Measurements from ENCODE around the gene NR5A1.

Gene NR5A1

DNA sequence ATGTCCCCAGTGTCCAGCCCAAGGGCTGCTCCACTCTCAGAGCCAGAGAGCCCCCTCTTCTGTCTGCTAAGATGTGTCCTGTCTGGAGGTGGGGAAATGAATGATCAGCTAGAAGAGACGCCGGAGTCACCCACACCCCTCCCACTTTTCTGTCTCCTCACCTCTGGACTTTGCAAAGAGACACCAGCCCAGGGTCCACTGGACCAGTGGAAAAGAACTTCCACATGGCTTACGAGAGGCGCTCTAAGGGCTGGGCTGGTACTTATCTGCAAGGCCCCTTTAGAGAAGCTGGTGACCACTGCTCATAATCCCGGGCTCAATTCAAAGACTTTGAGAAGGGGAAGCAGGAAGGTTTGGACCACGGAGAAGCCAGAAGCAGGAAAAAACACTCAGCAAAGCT is 9.2 kb downstream of the NR5A1 start:
- no peak for DNase-seq

DNA sequence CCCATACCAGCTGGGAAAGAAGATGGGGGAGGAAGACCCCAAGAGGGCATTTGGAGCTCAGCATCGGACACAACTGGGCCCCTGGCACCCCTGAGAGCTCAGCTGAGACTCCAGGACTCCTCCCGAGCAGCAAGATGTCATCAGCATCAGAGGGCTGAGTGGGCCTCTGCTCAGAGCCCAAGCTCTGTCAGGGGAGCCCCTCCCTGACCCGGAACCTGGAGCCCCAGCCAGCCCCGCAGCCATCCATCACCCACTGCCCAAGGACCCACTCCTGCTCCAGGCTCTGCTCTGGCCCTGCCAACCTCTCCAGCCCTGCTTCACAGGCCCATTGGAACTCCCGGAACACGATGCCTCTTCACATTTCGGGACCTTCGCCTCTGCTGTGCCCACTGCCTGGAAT is 9.8 kb downstream of the NR5A1 start:
- no peak for DNase-seq

DNA sequence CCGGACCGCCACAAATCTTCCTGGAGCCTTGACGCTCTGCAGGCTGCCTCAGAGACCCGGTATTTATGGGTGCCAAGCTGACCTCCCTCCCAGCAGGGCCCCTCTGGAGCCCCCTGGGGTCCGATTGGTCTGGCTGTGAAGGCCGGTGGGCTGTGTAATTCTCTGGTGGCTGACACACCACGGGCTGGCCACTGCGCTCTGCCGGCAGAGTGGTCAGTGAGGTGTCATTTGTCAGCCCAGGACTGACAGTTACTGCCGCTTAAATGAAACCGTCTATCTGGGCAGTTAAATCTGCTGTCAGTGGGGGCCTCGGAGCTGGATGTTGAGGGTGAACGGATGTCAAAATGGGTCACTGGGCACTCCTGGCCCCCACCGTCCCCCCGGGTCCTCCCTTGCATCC is 10.7 kb downstream of the NR5A1 start:
- DNase-seq = no peak

DNA sequence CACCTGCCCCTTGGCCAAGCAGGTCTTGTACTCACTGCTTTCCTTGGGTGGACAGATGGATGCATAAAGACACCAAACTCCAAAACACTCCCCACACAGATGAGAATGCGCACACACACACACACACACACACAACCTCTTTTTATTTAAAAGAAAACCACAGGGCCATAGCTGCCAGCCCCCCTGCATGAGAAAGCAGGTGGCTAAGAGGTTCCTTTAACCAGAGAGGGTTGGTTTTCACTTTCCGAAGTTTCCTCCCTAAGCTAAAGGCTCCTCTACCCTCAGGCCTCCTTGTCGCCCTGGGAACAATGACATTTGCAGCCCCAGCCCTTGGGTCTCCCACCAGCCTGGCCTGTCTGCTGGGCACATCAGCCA is 11.1 kb downstream of the NR5A1 start:
- DNase-seq = no peak

DNA sequence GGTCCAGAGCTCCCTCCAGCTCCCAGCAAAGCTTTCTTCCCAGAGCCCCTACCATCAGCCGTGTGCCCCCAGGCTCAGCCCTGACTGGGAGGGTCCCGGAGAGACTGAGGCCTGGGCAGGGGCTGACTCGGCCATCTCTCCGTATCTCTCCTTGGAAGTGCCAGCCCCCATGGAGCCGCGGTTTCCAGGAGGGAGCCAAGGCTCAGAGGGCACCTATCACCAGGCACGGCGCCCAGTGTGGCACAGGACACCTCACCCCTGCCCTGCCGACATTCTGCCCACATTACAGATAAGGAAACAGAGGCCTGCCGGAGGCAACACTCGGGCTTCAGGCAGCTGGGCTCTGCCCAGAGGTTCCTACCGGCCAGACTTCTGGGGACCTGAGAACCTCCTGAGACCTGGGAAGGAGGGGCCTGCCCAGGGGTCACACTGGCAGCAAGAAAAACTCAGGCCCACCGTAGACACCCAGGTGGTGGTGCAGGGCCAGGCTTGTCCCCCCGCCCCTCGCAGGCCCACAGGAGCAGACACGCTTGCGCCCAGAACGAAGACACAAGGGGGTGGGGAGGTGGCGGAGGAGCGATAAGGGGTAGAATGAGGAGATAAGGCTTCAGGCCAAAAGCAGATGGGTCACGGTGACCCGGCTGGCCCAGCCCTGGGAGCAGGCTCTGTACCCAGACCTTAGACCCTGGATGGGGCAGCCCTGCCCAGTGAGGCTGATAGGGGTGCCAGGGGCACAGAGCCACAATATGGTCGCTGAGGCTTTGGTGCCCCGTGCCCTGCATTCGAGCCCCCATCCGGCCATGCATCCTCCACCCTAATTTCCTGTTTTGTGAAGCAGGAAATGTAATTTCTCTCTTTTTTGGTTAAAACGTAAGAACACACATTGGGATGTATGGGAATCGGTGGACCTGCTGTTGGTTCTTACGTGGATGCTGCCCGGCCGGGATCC is 11.8 kb downstream of the NR5A1 start:
- no peak for DNase-seq

DNA sequence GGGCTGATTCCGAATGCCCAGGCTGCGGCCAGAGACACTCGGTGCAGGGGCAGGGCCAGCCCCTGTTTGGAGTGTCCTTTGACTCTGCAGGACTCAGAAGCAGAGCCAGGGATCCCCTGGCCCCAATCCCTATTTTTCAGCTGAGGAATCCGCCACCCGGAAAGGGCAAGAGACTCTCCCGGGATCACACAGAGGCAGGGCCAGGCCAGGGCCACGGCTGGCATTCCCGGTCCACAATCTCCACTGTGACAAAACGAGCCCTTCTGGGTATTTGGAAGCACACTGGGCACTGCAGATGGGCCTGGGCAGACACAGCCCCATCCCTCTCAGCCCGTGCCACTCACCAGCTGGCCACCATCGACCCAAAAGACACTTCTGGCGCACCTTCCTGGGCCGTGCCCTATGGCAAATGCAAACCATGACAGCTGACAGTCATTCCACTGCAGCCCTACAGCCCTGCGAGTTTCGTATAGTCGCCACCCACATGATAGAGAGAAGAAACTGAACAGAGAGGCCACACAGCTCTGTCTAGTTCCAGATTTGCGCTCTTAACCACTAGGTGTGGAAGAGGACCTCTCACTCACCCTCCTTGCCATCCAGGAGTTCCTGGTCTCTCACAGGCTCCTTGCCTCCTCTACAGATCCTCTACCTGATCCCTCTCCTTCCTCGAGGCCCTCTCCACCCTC is 13.3 kb downstream of the NR5A1 start:
- no peak for DNase-seq

DNA sequence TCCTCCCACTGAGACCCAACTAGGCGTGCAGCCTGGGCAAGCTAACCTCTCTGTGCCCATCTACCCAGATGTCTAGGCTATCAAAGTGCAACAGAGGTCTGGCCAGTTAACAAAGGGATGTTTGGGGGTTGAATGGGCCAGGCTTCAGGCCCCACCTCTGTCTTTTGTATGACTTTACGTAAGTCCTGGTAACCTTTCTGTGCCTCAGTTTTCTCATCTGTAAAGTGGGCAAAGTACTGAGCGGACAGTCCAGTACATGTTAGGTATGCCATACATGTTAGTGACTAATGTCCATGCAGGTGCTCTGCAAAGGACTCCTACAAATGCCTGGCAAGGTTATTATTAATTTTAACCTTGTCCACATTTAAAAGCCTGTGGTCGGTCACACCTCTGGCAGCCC is 14.0 kb downstream of the NR5A1 start:
- no peak for DNase-seq

DNA sequence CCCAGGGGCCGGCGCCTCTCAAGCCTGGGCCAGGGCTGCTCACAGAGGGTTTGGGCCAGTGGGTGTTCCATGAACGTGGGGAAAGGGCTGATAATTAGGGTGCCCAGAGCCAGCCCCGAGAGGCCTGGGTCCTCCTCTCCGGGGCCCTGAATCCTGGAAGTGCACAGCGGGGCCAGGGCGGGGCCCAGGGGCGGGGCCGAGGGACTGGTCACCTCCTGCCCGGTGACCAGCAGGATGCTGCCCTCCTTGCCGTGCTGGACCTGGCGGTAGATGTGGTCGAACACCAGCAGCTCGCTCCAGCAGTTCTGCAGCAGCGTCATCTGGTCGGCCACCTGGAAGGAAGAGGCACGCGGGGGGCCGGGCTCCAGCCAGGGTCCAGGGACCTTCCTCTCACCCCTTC is 14.4 kb downstream of the NR5A1 start:
- no peak for DNase-seq

DNA sequence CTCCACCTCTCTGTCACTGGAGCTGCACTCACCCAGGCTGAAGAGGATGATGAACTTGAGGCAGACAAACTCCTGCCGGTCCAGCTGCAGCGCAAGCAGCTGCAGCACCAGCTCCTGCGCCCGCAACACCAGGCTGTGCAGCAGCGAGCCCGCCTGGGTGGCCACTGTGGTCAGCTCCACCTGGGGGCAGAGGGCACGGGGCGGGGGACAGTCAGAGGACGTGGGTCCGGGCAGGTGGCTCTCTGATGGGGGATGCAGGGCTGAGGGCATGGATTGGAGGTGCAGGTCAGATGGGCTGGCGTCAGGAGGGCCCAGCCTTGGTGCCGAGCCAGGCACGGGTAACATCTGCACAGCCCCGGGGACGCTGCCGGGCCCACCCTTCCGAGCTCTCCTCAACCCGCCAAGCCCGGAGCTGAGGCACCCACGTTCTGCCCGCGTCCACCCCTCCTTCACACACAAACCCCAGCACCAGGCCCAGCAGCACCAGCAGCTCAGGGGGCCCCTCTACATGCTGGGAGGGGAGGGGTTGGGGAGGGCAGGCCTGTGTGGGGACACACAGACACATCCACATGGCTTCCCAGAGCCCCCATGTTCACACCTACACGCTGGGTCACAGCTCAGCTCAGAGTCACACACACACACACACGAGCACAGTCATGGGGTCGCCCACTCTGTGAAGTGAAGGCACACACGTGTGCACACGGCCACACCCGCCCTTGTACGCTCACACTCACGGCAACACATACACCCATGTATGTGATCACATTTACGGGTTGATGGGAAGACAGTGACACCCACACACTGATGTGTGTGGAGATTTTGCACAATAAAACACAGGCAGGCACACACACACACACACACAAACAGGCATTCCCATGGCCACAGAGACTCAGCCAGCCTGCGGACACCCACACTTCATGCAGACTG is 15.9 kb downstream of the NR5A1 start:
- no peak for DNase-seq

DNA sequence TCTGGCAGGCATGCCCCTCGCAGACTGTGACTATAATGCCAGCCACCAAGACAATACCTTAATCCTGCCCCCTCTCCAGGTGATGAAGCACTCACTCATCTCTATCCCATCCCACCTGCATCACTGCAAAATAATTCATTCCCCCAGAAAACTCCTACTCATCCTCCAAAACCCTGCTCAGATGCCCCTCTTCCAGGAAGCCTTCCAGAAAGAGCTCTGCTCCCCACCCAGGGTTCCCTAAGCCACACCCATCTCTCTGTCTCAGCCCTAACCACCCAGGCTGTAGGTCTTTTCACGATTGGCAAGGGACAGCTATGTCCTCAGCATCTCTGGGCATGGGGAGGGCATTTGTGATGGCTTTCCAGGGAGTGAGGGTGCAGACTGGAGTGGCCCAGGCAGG is 17.2 kb downstream of the NR5A1 start:
- DNase-seq = no peak

DNA sequence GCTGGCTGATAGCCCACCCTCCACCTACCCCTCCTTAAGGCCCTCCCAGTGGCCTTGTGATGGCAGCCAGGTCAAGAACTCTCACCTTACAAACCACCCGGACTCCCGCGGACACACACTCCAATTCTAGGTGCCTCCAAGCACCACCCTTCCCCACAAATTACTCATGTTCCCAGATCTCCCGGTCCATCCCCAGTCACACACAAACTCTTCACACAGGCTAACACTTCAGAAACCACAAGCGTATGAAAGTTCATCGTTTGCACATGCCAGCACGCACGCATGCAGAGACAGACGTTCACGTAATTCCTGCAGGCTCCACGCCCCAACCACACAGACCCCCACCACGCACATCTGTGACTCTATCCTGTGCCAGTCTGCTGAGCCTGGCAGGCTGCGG is 18.0 kb downstream of the NR5A1 start:
- DNase-seq = no peak

DNA sequence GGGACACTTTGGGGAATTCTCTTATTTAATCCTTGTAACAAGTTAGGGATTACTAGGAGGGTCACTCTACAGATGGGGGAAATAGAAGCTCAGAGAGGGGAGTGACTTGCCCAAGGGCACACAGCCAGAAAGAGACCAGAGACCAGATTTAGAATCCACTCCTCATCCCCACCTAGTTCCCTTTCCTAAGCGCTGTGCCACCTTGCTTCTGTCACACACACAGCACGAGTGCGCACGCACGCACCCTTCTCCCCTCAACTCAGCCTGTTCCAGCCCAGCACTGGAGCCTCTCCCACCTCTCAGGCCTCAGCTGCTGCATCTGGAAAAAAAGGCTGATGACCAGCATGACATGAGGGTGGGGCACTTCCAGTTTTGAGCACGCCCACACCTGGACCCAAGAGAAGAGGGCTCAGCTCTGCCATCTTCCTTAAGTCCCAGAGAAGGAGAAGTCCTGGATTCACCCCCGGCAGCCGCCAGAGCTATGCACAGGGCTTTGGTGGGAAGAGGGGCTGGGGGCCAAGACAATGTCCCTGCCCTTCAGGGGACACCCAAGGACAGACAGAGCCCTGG is 18.5 kb downstream of the NR5A1 start:
- DNase-seq = no peak

DNA sequence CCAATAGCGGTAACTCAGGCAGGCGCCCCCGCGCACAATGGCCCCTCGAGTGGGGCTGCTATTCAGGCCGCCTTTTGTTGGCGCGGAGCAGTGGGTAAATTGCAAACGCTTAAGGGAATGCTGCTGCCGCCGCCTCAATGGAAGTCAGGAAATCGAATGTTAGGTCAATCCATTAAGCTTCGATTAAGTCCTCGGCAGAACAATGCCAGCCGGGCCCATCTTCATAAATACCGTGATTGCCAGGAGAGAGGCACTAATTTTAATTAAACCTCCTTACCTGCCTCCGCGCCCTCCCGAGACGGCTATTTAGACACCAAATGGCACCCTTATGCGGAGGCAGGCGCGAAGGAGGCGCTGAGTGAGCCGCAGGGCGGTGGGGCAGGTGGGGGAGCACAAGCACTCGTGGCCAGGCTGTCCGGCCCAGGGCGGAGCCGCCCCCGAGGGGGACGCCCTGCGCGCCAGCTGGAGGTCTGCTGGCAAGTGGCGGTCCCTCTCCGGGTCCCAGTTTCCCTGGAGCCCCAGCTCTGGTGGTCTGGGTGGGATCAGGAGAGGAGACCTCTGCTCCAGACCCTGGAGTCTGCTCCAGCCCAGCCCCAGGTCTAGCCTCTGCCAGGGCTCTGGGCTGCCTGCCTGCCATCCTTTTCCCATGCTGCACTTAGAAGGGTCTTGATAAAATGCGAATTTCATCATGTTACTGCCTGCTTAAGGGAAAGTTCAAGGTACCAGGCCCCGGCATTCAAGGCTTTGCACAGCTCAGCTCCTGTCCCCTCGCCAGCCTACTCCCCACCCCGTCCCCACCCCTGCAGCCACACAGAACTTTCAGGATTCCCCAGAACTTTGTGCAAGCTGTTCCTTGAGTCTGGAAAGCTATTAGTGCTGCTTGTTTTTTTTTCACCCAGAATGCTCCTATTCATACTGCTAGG is 19.7 kb downstream of the NR5A1 start:
- no peak for DNase-seq

DNA sequence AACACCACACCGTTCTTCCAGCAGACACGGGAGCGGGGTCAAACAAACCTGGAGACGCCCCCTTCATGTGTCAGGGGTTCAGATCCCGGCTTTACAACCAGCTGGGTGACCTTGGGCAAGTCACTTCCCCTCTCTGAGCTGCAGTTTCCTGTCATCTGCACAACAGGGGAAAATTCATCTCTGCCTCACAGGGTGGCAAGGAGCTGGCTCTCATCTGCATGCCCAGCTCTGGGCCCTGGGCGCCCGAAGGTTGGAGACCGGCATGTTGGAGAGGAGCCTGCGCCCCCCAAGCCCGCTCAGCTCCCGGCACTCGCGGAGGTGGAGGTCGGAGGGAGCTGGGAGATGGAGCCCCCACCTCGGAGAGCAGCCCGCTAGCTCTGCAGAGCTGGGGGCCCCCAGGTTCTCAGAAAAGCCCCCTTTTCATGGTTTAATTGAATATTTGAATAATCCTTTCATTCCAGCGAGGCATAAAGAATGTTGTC is 20.4 kb downstream of the NR5A1 start:
- DNase-seq = no peak

DNA sequence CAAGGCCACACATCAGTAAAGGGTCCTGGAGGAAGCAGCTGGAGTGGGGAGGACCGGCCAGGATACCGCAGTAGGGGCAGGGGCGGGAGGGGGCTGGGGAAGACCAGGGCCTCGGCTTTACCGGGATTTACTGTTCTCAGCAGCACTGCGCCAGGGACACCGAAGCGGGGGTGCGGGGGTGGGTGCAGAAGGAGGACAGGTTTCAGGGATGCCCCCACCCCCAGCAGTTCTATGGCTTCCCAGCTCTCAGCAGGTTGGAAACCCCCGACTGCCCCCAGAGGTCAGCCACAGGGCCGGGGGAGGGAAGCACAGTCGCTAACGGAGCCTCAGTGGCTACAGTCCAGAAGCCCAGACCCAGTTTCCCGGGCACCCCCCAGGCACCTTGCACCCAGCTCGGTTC is 21.3 kb downstream of the NR5A1 start:
- DNase-seq = no peak

DNA sequence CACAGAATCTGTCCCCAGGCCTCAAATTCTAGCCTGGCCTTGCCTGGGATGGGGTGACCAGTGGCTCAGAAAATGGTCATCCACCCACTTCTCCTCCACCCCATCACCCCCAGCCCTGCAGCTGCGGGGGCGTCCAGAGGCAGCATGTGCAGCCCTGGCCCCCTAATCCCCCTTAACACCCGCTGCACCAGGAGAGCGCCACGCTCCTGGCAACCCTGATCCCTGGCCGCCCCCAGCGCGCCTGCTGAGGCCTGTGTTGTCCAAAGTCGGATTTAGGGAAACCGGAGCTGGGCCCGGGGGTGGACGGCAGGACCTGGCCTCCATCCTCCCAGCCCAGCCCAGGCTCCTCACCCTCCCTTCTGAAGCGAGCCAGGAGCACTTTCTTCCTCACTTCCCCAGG is 22.0 kb downstream of the NR5A1 start:
- DNase-seq = no peak

DNA sequence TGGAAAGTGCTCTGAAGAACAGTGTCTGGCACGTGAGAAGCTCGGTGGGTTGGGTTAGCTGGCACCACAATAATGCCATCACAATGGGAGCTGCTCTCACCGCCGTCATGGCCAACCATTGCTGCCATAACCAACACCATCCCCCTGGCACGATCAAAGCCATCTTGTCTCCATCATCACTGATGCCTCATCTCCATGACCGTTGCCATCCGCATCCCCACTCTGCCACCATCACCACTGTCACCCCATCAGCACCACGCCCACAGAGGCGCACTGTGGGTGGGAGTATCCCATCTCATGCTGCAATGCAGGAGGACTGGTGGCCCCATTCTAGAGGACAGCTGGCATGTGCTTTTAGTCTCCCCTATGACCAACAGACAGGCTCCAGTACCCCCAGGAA is 23.7 kb downstream of the NR5A1 start:
- DNase-seq = no peak

DNA sequence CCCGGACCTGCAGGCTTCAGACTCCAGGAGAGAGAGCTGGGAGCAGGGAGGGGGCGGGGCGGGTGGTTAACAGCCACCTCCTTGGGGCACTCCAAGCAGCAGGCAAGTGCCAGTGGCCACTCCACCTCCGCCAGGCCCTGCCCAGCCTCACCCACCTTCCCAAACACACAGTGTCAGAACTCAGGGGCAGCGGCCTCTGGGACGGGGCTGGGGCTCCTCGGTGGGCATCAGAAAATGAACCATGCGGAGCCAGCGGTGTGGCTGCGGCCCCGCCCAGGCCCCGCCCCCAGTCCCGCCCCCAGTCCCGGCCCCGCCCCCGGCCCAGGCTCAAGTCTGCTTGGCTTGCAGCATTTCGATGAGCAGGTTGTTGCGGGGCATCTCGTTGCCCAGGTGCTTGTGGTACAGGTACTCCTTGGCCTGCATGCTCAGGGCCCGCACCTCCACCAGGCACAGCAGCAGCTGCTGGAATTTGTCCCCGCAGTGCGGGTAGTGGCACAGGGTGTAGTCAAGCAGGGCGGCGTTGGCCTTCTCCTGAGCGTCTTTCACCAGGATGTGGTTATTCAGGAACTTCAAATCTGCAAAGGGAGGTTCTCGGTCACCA is 24.7 kb downstream of the NR5A1 start:
- no peak for DNase-seq

DNA sequence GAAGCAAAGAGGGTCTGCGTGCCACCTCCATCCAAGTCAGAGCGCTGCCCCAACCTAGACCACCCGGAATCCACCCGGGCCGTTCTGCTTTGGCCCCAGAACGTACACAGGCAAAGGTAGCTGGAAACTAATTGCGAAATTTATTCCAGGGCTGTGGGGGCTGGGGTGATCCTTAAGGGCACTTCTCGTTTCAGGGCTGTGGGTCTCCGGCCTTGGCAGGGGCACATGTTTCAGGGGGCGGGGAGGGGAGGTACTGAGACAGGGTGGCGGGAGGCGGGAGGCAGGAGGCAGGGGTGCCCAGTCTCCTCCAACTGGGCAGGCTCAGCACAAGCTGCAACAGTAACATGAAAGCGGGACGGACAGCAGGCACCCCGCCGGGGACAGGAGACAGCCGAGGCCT is 26.1 kb downstream of the NR5A1 start:
- no peak for DNase-seq

DNA sequence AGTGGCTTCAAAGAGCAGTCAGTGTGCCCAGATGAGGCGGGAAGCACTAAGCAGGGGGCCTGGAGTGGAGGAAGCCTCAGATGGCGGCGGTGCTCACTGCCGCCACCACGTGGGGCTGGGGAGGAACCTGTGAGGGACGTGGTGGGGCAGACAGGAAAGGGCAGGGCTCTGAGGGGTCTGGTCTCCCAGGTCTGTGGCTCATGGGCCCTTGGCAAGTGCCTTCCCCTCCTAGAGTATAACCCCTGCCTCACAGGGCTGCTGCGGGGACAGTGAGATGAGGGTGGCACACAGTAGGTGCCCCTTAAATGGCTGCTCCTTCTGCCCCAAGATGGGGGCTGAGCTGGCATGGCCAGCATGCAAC is 26.6 kb downstream of the NR5A1 start:
- no peak for DNase-seq

DNA sequence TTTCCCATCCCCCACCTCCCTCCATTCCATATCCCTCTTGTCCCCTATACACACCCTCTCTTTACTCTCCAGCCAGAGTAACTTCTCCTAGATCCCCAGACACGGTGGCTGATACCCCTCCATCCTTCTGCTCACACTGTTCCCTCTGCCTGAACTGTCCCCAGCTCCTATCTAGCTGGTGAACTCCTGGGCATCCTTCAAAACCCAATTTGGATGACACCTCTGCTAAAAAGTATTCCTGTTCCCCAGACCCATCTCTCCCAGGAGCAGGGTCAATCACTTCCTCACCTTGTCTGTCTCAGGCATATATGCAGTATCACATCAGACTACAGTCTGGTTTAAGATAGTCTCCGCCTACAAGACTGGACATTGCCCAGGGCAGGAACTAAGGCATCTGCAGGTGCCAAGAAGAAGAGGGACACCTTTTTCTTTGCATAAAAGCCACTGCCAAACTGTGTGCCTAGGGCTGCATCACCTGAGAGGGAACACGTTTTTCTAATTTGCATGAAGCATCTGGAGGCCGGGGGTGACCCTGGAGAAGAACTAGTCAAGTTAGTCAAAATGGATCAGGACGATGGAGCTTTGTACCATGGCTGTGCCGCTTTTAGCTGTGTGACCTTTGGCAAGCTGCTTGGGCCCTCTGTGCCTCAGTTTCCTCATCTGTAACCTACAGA is 27.1 kb downstream of the NR5A1 start:
- no peak for DNase-seq

Measured in right hindlimb (tissue), 1 donor.